SKM-1 (cell line): Measurements from ENCODE around the gene DOCK1.

ENCODE experiments used
- DNase-seq: peaks from one replicate; lab custom pipeline; 2025; ENCODE audit not compliant: unreplicated experiment; lab: John Stamatoyannopoulos, UW

DOCK1 gene

GRCh38 chr10:127196282-127197153 lies 291.3 kb downstream of the DOCK1 start, which contains the start of gene INSYN2A:
Gene INSYN2A (minus strand): TSS chr10:127196591. CDS start chr10:127176395, 20,196 bp downstream.
- DNase-seq = no peak

- no peak for DNase-seq
Measured at GRCh38 chr10:127197154-127197432, 291.9 kb downstream of the DOCK1 start.

DNA sequence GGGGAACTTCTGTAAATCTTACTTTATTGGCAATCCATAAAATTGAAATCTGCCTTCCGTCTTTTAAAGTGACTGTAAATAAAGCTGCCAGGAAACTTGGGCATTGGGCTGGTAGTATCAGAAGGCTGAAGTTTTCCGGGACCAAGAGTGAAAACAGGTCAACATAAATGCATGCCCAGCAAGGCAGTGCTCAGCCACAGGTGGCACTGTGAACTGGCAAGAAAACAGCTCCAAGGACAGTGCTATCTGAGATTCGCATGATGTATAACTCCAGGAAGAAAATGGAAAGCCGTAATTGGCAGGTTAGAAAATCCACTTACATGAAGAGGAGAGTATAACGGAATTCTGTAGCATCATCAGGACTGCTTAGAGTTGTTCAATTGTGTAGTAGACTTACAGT lies 293.1 kb downstream of the DOCK1 start:
- DNase-seq = no peak

DNA sequence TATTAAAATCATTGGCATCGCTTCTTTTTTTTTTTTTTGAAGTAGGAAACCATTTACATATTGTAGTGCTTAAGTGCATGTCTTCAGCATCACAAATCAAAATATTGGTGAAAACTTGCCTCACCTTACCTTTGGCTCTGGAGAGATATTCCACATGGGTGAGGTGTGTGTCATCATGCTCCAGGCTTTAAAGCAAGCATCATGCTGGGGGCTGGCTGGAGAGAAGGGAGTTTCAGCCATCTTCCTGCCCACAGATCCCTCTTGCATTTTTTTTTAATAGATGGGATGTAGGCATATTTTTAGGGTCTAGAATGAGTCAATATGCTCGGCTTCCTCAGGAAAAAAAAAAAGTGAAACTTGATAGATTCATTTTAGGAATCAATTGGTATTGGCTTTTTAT lies 293.5 kb downstream of the DOCK1 start:
- no peak for DNase-seq

DNA sequence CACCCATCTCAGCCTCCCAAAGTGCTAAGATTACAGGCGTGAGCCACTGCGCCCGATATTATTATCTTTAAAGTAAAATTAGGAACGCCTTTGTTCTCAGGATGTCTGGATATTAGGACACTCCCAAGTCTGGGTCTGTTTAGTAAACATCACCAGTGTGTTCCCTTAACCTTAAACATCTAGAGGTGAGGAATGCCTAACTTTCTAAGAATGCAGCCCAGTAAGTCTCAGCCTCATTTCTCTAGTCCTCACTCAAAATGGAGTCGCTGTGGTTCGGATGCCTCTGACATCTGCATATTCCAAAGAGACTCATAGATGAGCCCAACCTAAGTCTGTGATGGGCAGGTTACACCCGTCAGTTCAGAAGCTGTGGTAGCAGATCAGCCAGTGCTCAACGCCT lies 295.4 kb downstream of the DOCK1 start:
- no peak for DNase-seq

DNA sequence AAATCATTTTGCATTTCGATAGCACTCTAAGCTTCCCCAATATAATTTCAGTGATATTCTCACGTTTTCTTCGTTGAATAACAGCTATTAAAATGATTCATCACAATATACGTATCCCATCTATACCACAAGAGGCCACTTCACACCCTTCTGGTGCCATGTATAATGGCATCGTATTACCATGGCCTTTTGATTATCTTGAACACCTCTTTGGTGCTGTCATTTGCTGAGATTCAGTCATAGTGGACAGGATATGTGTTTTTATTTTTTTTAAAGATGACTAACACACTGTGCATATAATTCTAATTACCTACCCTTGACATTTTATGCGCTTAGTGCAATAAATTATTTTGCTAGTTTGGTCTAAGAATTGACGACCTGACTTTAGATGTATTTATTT lies 297.8 kb downstream of the DOCK1 start:
- DNase-seq = no peak

DNA sequence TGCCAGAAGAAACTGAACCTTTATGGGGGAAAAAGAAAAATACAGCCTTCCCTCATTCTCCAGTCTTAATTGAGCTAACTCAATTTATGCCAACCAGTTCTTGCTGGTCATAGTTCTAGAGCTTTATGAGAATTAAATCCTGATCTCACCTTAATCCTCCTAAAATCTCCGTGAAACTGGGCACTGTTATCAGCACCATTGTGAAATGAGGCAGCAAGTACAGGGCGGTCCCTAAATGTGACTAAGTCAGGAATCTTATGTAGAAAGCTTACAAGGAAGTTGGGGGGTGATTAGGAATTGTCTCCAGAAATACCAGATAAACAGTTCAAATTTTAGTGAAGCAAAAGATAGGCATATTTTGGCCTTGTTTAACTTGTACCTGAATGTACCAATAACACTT lies 301.9 kb downstream of the DOCK1 start:
- DNase-seq = no peak

DNA sequence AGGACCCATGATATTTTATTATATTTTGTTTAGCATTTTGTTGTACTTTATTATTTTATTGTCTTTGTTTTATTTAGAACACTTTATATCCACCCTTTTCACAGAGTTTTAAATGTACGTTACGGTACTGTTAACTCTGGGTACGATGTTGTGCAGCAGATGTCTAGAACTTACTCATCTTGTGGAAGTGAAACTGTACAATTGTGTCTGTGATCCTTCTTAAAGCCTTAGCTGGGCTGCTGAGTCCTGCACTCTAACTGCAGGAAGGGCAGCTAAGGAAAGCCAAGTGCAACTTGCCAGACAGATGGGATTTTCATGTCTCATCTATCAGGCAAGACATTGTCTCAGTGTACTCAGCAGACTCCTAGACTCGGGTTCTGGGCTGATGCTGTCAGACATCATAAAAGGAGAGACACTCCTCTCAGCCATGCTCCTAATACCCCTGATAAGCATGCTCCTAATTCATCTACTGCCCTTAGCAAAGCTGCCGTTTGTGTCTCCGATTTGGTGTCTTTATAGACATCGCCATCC lies 305.8 kb downstream of the DOCK1 start:
- DNase-seq = no peak

GRCh38 chr10:127215866-127216265 lies 310.6 kb downstream of the DOCK1 start:
- DNase-seq = no peak

DNA sequence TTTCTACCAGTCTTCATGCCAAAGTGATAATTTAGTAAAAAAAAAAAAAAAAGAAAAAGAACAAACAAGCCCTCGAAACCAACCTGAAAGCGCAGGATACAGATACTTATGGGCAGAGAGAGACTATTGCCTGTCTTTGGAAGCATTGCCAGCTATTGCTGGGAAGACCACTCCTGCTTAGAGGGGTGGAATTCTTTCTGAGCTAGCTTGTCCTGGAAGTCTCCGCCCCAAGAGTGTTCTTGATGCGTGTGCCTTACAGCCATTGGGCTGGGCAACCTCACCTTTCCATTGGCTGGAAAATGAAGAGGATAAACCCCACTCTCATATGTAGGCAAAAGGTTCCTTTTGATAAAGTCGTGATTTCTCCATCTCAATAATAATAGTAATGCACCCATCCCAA lies 311.0 kb downstream of the DOCK1 start:
- DNase-seq = no peak

DNA sequence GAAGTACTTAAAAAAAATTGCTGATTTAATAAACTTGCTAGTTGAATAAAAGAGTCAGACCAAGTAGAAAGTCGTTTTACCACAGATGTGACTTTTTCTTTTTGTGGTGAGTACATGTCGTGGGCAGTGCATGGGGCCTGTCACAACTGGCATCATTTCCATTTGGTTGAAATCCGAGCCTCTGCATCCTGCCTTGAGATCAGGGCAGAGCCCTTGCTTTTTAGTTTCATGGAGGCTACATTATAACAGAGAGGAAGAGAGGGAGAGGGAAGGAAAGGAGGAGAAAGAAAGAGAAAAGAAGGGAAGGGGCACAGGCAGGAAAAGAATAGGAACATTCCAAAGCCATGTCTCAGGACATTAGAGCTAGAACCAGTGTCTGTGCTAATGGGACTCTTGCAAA lies 311.6 kb downstream of the DOCK1 start:
- no peak for DNase-seq

GRCh38 chr10:127218658-127219057 lies 313.4 kb downstream of the DOCK1 start:
- no peak for DNase-seq

- DNase-seq = no peak
Measured at GRCh38 chr10:127221281-127221680, 316.1 kb downstream of the DOCK1 start.

- no peak for DNase-seq
Measured at GRCh38 chr10:127227027-127227426, 321.8 kb downstream of the DOCK1 start.

GRCh38 chr10:127227663-127228062 lies 322.4 kb downstream of the DOCK1 start:
- no peak for DNase-seq

GRCh38 chr10:127228195-127228787 lies 323.1 kb downstream of the DOCK1 start:
- no peak for DNase-seq

- DNase-seq = no peak
Measured at GRCh38 chr10:127234306-127234800, 329.1 kb downstream of the DOCK1 start.

GRCh38 chr10:127236266-127236665 lies 331.0 kb downstream of the DOCK1 start:
- no peak for DNase-seq

DNA sequence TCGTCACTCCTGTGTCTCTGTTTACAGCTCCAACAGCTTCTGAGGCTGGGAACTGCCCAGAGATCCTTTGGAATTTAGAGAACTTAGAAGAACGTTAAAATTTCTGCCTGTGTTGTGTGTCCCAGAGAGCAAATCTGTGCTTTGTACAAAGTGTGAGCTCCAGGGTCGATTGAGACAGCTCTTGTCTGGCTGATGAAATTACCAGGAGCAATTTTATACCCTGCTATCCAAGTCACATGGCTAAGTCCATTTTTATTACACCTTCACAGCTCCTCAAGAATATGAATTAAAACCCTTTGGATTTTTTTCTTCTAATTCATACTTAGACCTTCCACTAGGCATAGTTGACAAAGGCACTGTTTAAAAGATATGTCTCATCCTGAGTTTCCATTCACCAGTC lies 337.7 kb downstream of the DOCK1 start:
- DNase-seq = no peak

GRCh38 chr10:127243490-127244272 lies 338.5 kb downstream of the DOCK1 start:
- DNase-seq = peak; percentile 57

DNA sequence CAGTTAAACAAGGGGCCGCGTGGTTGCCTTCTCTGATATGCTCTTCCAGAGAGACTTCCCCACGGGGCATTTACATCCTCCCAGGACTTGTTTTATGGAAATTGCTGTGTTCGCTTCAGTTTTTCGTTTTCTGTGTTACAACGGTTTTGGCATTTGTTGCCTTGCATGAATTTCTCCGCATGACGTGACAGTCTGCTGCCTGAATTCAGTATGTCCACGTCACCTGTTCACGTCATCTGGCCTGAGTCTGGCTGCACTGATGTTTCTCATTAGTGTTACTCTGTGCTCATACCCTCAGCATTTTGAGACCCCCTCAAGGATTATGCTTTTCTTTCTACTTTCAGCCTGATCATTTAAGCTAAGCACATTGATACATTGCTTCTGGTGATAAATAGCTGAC lies 340.2 kb downstream of the DOCK1 start:
- no peak for DNase-seq

DNA sequence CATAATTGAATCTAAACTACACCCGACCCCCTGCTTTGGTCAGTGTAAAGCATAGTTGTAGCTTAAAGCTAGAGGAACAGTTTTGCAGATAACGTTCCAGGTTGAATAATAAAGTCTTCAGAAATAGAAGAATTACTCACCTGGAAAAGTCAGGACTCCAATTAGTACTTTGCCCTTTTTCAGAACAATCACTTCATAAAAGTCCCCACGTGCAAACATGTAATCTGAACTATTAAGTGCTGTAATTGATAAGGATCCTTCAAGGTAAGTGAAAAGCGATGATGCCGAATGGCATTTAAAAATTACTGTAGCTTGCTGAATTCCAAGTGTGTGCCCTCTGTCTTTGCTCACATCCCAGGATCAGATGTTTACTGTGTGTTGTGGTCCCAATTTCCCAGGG lies 344.8 kb downstream of the DOCK1 start:
- DNase-seq = no peak
